Fibroblast of pulmonary artery (primary cell): ENCODE measurements around the gene ANKRD39.

Experiments
- DNase-seq: peaks from one replicate; pipeline ENCODE4 v3.0.0-alpha.2; 2010; ENCODE audit warnings: low read depth
- H3K4me3 ChIP-seq: replicated peaks from 2 replicates; pipeline ENCODE4 v1.5.1; 2011; ENCODE audit warnings: low read depth, mild to moderate bottlenecking, control low read depth, low read length, moderate library complexity
- TF ChIP-seq, protein P1 (sequence below): IDR thresholded peaks from 2 replicates; pipeline ENCODE4 v1.5.1; 2011; ENCODE audit warnings: mild to moderate bottlenecking, control low read depth, low read length, inconsistent platforms; ENCODE audit errors: missing control alignments

ANKRD39 gene

DNA sequence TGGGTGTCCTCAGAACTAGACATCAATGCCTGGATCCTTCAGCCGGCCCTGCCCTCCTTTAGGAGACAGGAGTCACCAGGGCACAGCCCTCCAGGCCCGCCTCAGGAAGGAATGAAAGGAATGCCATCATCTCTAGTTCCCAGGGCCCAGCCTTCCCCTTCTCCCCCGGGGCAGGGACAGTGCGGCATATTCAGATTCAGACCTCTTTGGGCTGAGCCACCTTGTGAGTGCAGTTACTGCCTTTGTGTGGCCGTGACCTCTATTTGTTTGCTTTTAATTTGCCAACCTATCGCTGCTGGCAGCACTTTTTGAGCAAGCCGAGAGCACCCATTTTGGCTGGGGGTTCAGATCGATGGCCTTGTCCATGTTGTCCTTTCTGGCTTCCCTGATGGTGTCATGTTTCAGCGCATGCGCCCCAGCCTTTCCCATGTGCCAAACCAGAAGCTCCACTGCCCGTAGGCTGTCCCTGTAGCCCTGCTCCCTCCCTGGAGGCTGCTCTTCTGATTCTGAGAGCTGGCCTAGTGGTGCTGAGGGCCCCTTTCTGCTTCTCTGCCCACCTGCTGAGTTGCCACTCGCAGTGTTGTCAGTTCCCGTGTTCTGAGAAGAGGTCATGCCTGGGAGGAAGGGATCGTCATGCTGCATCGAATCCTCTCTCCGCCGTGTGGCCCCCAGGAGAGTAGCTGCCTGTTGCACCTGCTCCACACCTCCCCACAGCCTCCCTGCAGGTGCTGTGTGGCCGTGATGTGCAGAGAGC lies 24.9 kb downstream of the ANKRD39 start:
- TF ChIP-seq, protein P1, sequence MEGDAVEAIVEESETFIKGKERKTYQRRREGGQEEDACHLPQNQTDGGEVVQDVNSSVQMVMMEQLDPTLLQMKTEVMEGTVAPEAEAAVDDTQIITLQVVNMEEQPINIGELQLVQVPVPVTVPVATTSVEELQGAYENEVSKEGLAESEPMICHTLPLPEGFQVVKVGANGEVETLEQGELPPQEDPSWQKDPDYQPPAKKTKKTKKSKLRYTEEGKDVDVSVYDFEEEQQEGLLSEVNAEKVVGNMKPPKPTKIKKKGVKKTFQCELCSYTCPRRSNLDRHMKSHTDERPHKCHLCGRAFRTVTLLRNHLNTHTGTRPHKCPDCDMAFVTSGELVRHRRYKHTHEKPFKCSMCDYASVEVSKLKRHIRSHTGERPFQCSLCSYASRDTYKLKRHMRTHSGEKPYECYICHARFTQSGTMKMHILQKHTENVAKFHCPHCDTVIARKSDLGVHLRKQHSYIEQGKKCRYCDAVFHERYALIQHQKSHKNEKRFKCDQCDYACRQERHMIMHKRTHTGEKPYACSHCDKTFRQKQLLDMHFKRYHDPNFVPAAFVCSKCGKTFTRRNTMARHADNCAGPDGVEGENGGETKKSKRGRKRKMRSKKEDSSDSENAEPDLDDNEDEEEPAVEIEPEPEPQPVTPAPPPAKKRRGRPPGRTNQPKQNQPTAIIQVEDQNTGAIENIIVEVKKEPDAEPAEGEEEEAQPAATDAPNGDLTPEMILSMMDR, result no peak
- peak; percentile 53 for DNase-seq
- no peak overlapping the region for H3K4me3 ChIP-seq

DNA sequence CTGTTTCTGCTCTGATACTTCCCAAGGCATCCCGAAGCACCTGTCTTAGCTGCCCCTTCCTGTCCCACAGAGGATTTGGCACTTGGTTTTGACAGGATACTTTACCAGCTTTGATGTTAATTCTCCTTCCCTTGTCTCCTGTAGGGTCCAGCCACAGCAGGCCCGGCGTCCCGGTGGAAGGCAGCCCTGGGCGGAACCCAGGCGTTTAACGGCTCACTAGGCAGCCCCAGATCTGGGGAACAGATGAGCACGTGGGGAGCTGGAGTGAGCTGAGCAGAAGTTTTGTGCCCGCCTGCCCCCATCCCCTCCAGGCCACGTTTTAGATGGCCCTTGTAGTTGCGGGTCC lies 25.4 kb downstream of the ANKRD39 start:
- no peak overlapping the region for H3K4me3 ChIP-seq
- TF ChIP-seq, protein P1, result no peak
- no peak for DNase-seq

DNA sequence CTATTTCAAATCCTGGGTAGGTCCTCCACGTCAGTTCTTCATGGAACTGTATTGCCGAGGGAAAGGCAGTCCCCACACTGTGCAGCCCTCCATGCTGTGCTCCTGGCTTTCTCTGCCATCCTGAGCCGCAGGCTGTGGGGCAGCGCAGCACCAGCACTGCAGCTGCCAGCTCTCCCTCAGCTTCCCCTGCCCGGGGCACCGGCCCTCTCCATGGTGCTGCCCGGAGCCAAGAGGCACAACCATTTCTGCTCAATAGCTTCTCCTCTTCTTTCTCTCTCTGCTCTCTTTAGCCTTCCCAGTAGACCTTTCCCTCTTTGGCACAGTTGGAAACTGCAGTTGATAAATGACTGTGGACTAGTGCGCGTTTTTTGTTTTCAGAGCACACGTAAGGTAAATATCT lies 26.1 kb downstream of the ANKRD39 start:
- TF ChIP-seq, protein P1, result no peak

DNA sequence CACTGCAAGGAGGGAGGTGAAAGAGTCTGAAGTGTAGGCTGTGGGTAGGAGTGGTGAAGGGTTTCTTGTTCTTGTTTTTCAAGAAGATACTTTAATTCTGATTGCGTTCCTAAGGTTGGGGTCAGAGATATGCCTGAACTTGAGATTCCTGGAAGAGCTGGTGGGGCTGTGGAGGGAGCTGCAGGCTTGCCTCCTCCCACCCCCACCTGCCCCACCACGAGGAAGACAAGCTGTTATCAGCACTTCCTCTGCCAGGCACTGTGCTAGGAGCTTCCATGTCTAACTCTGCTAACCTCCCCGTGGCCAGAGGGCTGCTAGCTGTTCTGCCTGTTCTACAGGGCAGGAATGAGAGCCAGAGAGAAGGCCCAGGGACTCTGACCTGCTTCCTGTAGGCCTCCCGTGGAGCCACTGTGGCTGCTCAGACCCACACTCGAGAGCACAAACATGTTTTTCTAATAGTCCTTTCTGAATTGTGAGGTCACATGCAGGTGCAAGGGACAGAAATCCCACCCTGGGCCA lies 27.7 kb downstream of the ANKRD39 start:
- DNase-seq, result no peak
- H3K4me3 ChIP-seq, result no peak overlapping the region
- TF ChIP-seq, protein P1, result no peak

More for the DNA sequence above, 26.1 kb downstream of the ANKRD39 start:
- DNase-seq, result no peak
- H3K4me3 ChIP-seq, result no peak overlapping the region

DNA sequence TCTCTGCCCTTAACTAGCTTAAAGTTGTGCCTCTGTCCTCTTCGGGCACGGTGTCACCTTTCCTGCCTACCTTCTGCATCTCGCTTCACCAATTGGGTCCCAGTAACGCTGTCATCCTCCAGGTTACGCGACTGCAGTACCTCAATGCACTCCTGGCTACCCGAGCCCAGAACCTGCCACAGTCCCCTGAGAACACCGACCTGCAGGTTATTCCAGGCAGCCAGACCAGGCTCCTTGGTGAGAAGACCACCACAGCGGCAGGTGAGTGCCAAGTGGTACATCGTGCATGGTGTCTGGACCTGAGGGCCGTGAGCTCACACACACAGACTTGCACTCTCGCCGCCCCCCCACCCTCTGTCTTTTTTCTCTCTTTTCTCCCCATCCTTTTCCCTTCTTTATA lies 28.9 kb downstream of the ANKRD39 start:
- no peak for DNase-seq
- no peak overlapping the region for H3K4me3 ChIP-seq
- TF ChIP-seq, protein P1, result no peak

DNA sequence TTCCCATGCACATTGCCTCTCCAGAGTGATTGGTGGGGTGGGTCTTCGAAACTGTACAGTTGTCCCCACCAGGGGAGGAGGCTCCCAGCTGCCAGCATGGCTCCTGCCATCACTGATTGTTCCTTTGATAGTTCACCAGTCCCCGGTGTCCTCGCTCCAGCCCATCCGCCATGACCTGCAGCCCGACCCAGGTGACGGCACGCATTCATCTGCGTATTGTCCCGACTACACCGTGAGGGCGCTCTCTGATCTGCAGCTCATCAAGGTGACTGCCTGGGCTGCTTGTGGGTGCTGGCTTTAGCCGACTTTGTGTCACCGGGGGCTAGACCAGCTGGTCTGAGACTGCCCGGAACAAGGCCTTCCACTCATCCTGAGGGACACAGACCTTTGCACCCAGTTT lies 29.4 kb downstream of the ANKRD39 start:
- H3K4me3 ChIP-seq, result no peak overlapping the region
- TF ChIP-seq, protein P1, result no peak
- no peak for DNase-seq
